Effector CD4-positive, alpha-beta T cell (primary cell): ENCODE results near the gene MCUR1.
"Not testable (repeated sequence)": the region's sequence is repeated elsewhere in the genome, so short reads cannot be mapped to it uniquely, and the experiment has no call there.

Experiments
- DNase-seq: peaks from one replicate; pipeline ENCODE4 v3.0.0-alpha.2; 2020

Gene MCUR1

DNA sequence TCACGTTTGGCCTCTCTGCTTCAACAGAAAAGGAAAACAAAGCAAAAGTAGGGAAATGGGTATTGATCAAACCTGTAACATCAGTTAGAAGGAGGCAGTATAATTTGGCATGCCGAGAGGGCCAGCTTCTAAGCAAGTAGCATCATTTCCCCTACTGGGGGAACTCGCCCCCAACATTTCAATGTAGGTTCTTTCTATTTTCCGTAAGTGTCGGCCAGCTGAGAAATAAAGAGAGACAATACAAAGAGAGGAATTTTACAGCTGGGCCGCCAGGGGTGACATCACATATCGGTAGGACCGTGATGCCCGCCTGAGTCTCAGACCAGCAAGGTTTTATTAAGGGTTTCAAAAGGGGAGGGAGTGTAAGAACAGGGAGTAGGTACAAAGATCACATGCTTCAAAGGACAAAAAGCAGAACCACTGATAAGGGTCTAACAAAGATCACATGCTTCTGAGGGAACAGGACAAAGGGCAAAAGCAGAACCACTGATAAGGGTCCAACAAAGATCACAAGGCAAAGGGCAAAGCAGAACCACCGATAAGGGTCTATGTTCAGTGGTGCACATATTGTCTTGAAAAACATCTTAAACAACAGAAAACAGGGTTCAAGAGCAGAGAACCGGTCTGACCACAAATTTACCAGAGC lies 14.4 kb upstream of the MCUR1 start:
- DNase-seq: not testable (repeated sequence)

DNA sequence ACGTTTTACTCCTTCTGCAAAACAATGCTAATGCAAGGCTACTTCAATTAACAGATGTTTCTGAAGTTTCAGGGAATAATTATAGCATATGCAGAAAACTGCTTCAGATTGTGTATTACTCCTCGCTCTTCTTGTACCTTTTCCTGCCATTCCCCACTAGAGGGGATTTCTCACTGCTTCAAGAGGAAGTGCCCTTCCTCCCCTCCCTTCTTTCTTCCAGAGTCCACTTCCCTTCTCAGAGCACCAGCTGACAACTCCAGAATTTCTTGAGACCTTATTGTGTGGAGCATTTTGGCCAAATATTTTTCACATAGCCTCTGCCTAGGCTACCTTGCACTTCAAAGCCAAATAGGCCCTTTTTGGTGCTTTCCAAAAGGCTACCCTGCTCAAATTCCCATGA lies 12.7 kb upstream of the MCUR1 start:
- DNase-seq: no peak

DNA sequence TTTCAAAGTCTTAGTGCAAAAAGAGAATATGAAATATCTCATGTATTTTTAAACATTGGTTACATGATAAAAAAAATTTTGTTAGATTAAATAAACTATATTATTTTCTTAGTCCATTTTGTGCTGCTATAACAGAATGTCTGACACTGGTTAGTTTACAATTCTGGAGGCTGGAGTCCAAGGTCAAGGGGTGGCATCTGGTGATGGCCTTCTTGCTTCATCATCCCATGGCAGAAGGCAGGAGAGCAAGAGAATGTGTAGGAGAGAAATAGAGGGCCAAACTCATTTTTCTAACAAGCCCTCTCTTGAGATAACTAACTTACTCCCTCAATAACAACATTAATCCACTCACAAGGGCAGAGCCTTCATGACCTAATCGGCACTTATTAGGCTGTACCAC lies 11.5 kb upstream of the MCUR1 start:
- no peak for DNase-seq

DNA sequence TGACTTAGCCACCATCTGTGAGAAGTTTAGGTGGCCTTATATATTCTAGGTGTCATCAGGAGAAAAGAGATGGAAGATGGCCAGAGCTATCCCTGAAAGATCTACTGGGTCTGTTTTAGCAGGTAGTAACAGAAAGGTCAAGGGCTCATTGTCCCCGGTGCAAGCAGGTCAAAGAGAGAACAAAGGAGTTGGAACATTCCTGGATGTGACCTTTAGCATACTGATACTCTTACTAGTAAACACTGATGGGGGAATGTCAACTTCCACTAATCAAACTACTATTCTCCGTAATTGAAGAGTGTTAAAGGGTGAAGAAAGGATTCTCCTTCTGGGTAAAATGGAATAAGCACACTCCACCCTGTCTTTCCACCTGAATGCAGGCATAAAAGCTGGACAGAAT lies 4.0 kb upstream of the MCUR1 start:
- DNase-seq: no peak

DNA sequence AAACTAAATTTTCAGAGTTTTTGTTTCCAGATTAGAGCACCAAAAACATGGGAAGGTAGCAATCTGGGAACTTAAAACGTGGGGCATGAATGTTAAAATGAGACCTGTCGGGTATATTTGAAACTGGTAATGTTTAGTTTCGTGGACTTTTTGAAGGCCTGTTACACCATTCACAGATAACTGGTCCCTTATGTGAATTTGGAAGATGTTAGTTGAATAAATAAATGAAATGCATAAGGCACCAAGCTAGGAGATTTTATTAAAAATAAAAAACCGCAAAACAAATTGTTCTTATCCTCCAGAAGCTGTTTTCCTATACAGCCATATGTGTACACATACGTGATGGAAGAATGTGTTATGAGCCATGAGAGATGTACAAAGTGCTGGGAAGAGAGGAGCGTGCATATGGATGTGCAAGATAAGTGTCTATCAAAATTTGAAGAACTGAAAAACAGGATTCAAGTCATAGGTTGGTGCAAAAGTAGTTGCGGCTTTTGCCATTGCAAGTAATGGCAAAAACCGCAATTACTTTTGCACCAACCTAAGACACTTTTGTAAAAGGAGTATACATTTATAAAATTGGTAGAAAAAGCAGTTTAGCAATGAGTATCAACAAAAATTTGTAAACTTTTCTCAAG lies 700 bp upstream of the MCUR1 start:
- DNase-seq: no peak

DNA sequence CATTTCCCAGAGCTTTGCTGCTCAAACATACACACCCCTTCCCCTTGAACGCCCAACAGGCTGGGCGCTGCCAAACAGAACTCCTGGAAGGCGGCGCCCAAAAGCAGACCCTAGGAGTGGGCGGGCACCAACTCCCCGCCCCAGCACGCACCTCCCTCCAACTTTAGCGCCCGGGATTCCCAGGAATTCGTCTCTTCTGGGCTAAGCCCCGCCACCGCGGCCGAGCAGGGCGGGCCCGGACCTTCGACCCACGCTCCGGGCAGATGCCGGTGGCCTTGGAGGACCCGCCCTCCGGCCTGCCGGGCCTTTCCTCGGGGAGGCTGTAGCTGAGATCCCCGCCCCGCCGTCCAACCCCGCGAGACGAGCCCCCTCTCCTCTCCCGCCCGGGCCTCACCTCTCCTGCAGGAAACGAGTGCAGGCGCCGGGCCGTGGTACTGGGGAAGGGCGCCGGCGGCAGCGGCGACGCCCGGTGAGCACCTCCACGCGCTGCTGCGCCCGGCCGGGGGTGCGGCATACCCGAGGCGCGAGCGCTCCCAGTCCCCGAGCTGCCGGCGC lies 659 bp downstream of the MCUR1 start:
- peak; percentile 4 for DNase-seq

DNA sequence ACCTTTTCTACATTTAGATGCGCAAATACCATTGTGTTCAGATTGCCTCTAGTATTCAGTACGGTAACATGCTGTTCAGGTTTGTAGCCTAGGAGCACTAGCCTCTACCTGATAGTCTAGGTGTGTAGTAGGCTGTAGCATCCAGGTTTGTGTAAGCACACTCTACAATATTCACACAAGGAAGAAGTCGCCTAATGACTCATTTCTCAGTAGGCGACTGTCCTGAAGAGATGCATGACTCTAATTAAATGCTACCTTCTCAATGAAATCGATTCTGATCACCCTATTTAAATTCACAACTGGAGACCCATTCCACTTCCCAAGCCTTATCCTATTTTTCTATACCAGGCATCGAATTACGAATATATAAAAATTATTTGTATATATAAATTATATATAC lies 1.3 kb downstream of the MCUR1 start:
- no peak for DNase-seq

DNA sequence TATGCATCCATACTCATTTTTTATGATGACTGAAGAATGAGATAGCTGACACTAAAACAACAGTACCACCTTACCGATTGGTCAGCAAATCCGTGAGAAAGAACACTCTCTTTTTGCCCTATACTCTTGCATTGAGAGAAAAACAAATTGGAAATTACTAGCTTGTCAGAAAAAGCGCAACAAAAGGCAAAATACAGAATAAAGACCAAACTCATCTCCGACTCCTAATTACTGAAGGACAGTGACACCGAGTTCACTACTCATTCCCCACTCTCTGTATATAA lies 2.1 kb downstream of the MCUR1 start:
- no peak for DNase-seq

DNA sequence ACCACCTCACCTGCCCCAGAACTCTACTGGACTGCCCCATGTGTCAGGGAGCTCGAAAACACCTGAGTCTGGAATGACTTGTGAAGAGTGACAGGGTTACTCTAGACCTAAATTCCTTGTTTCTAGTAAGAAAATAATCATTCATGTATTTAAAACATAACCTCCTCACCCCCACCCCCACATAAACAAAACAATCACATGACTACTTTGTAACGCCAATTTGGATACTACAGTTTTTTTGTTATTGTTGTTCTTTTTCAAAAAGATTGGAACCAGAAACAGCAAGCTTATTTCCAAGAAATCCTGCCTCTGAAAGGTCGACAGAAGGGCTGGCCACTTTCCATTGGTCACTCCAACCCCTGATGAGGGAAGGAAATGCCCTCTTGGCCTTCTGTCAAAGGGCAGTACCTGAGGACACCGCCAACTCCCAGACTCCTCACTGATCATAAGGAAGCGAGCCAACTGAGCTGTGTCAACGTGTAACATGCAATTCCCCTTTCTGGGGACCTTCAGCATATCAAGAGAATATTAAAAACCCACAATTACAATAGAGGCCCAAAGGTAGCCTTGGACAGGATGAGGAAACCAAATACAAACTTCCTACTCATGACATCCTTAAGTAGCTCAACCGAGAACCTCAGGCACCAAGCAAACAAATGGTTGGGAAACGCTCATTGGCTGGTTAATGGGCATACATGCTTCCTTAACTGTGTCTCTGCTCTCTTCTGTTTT lies 2.6 kb downstream of the MCUR1 start:
- DNase-seq: no peak

DNA sequence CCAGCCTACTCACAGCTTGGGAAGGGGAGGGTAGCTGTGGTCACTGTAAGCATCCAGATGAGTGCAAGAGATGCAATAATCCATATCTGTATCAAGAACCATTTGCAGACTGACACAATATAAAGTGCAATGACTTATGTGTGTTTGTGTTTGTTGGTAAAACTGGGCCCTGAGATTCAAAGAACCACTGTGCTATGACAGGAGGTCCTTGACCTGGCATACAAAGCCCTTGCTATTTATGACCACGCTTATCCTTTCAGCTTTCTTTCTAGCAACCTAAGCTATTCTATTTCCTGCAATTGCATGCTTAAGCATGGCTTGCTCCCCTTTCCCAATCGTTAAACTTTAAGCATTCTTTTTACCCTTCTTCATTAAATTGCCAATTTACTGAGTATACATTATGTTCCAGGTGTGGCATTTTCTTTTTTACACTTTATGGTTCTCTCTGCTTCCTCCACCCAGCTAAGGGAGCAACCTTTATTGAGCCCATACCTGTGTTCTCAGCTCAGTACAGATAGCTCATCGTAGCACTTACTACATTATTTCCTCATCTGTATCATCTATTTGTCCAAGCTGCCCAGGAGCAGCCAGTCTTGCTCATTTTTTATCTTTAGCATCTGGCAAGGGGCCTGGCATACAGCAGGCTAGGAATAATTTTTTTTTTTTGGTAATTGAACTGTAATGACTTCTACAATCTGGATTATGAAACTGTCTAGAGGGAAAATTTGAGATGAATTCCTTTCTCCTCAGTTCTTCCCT lies 3.5 kb downstream of the MCUR1 start:
- no peak for DNase-seq

DNA sequence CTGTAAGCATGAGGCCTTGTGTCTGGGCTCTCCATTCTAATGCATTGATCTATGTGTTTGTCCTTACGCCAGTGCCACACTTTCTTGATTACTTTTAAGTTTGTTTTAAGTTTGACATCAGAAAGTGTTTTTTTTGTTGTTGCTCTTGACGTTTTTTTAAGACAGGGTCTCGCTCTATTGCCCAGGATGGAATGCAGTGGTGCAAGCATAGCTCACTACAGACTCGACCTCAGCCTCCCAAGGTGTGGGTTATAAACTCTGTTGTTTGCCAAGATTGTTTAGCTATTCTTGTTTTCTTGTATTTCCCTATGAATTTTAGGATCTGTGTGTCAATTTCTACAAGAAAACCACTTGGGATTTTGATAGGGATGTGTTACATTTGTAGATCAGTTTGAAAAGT lies 5.6 kb downstream of the MCUR1 start:
- no peak for DNase-seq

DNA sequence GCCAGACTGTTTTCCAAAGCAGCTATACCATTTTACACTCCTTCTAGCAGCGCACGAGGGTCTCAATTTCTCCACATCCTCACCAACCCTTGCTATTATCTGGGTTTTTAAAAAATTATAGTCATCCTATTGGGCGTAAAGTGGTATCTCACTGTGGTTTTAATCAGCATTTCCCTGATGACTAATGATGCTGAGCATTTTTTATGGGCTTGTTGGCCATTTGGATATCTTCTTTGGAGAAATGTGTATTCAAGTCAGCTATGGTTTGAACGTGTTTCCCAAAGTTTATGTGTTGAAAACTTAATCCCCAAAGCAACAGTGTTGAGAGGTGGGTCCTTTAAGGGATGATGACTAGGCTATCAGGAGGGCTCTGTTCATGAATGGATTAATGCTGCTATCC lies 6.7 kb downstream of the MCUR1 start:
- DNase-seq: no peak

DNA sequence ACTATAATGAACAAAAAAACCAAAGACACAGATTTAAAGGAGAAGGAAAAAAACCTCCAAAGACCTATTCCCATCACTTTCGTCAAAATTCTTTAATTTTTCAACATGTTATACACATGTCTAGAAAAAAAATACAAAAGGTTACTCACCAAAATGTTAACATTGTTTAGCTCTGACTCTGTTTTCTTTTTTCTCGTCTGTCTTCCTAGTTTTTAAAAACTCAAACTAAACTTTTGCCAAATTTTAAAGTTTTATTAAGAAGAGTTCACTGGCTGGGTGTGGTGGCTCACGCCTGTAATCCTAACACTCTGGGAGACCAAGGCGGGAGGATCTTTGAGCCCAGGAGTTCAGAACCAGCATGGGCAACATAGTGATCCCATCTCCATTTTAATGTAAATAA lies 10.8 kb downstream of the MCUR1 start:
- DNase-seq: no peak

DNA sequence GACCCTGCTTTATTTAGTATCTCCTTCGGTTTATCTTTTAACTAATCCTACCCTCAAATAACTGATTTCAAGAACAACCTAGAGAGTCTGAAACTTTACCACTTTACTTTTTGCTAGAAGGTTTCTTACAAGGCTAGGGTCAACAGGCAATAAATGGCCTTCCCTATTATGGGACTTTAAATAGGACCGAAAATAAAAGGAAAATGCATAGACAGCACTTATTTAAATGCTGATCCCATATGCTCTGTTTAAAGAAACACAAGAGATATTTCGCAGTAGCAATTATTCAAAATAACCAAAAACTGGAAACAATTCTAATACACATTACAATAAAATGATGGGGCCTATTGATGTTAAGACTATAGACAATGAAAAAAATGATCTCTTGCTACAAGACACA lies 13.7 kb downstream of the MCUR1 start:
- DNase-seq: no peak

DNA sequence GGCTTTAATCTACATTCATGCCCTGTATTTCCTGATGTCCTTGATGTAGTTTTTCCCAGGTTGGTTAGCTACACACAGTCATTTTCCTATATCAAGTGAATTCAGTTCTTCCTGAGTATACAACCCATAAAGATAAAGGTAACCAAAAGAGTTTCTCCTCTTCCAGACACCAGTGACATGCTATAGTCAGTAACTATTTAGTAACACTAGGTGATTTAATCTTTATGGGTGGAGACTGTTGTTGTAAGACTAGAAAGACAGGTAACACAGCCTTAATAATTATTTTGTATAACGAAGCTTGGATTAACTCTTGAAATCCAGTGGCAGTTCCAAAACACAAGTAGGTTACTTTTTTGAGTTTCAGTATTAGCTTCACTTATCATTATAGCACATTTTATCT lies 17.6 kb downstream of the MCUR1 start:
- DNase-seq: no peak

DNA sequence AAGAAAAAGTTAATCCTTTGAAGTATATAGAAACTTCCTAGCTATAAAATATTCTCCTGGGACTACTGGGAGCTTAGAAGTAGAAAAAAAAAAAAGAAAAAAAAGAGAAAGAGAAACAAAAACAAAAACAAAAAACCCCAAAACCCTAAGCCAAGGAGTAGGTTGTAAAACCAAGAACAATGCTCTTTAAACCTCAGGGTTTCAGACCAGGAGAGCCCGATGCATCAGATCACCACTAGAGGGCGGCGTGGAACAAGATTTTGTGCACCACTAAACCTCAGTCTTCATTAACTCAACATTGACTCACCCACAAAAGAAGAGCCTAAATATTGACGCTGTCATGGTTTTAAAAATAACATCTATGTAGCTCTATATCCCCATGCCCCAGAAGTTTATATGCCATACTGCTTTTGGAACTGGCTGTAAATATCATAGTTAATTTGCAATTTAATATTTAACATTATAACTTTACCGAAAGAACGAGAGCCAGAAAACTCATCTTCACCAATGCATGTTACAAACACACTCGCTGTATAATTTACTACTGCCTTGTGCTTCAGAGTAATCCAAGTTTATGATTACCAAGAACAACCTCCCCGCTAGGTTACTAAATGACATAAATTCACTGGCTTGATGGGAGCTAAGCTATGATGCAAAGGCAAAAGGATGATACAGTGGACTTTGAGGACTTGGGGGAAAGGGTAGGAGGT lies 19.2 kb downstream of the MCUR1 start:
- DNase-seq: peak; percentile 79

DNA sequence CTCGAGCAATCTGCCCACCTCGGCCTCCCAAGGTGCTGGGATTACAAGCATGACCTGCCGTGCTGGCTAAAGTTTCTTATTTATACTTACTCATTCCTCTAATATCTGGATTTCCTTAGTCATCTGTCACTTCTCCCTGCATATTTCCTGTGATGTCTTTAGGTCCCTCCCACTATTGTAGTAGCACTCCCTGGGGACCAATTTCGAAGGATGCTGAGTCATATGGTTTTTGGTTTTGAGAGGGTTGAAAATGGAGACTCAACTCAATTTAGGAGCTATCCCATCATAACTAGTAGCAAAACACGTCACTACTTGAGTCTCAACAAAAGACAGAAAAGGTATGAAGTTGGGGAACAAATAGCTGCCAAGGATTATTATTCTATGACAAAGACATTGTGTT lies 20.2 kb downstream of the MCUR1 start:
- no peak for DNase-seq

DNA sequence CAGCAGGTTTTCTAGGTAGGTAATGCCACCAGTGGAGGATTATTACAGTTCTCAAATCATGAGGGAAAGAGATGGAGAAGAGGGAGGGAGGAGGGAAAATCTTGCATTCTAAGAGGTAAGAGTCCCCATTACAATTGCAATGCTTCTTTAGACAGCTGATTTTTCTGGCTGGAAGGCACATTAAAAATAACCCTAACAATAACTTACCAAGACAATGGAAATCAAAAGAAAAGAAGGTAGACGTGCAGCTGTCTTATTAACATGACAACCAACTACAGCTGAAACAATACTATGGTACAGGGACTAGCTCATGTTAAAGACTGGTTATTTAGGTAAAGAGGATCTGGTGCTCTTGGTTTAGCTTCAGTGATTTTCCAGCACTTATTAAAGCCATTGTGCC lies 24.6 kb downstream of the MCUR1 start:
- DNase-seq: no peak

DNA sequence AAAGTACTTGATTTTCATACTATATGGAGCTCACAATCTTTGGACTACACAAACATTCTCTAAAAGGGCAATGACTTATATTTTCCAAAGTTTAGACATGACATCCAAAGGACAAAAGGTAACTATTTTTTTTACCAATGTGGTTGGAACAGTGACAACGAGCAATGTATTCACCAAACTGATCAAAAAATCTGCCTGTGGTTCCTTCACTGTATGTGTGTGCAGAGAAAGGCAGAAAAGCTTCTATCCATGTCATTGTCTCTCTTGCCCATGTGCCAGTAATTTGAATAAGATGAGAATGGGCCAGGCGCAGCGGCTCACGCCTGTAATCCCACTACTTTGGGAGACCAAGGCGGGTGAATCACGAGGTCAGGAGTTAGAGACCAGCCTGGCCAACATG lies 25.5 kb downstream of the MCUR1 start:
- DNase-seq: no peak

DNA sequence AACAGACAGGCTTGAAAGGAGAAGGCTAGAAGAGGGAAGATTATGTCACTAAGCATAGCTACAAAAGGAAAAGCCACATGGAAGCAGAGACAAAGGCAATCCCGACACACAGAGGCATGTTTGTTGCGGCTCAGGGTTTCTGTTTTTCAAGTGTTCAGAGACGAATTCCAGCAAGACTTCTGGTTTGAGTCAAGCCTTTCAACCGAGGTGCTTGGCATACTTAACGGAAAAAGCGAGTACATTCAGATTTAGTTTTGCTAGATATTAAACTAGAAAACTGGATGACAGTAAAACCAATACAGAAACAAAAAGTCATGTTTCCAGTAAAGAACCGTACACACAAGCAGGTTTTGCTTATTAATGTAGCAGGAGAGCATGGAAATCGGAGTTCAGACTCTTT lies 27.2 kb downstream of the MCUR1 start:
- DNase-seq: no peak

DNA sequence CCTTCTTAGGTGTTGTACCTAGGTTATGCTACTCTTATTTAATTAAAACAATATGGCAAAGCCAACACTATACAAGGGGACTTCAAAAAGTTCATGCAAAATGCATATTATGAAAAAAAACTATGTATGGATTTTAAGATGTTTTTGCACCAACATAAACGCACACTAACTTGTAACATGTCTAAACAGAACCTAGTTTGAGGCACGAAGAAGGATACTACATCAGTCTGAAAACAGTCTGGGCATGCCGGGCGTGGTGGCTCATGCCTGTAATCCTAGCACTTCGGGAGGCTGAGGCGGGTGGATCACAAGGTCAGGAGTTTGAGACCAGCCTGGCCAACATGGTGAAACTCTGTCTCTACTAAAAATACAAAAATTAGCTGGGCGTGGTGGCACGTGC lies 34.2 kb downstream of the MCUR1 start:
- not testable (repeated sequence) for DNase-seq

DNA sequence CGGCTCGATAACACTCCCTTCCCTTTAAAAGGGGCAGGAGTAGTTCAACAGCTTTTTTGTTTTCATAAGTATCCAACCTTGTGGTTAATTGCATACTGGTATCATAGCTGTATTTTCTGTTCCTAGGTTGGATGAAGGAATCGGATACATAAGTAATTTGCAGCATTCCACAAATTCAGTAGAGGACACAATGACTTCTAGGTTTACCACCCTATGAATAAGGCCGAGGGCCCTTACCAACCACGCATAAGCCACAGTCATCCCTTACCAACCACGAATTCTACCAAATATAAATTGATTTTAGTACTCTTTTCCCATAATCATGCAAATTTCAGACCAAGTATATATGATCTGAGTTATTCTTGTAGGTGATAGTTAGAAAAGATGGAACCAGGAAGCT lies 36.3 kb downstream of the MCUR1 start:
- DNase-seq: no peak

DNA sequence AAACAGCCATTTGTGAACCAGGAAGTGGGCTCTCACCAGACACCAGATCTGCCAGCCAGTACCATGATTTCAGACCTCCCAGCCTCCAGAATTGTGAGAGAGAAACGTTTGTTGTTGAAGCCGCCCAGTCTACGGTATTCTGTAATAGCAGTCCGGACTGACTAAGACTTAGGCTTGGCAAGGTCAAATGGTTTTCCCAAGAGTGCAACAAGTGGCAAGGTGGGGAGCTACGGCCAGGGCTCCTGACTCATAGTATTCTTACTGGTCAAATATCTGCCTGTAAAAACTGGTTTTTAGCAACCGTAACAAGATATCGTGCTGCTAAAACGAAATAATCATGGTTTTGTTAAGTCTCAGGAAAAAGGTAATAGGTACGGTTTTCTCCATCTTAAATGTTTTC lies 37.8 kb downstream of the MCUR1 start:
- no peak for DNase-seq
